ENCODE results near the gene DAZAP1.
"Not testable (repeated sequence)": the region's sequence is repeated elsewhere in the genome, so short reads cannot be mapped to it uniquely, and the experiment has no call there.

DAZAP1 gene

GRCh38 chr19:1417681-1418495 lies 10.5 kb downstream of the DAZAP1 start:
- Histone ChIP-seq H3K36me3 (replicated peaks) (peaks cover 77% of the 10 kb centered on the region), H3K4me3 (no peak overlapping the region), H3K9me3 (no peaks in the 10 kb centered on the region), H3K27me3 (ENCODE audit: low read depth) (no peaks in the 10 kb centered on the region), H3K4me1 (peaks cover 9% of the 10 kb centered on the region; the same call in 1 of the 2 replicates)
- in situ Hi-C loops (cut with MboI; ENCODE audit: low sequenced_read_pairs) = no loop called here
- no peak for DNase-seq (ENCODE audit: low spot score in 2 of 2)

GRCh38 chr19:1418496-1418775 lies 11.1 kb downstream of the DAZAP1 start:
- no peak for DNase-seq (ENCODE audit: low spot score in 2 of 2)
- in situ Hi-C loops (cut with MboI; ENCODE audit: low sequenced_read_pairs) = no loop called here
- Histone ChIP-seq H3K36me3 (replicated peaks) (peaks cover 77% of the 10 kb centered on the region), H3K9me3 (no peaks in the 10 kb centered on the region), H3K27me3 (ENCODE audit: low read depth) (no peaks in the 10 kb centered on the region), H3K4me3 (no peak overlapping the region), H3K4me1 (peaks cover 9% of the 10 kb centered on the region; the same call in 1 of the 2 replicates)

GRCh38 chr19:1418951-1419738 lies 11.8 kb downstream of the DAZAP1 start:
- Histone ChIP-seq H3K27me3 (ENCODE audit: low read depth) (no peaks in the 10 kb centered on the region), H3K36me3 (replicated peaks) (peaks cover 77% of the 10 kb centered on the region), H3K9me3 (no peaks in the 10 kb centered on the region), H3K4me3 (no peak overlapping the region), H3K4me1 (peaks cover 5% of the 10 kb centered on the region; the same call in 1 of the 2 replicates)
- no peak for DNase-seq (ENCODE audit: low spot score in 2 of 2)
- in situ Hi-C loops (cut with MboI; ENCODE audit: low sequenced_read_pairs) = no loop called here

- DNase-seq (ENCODE audit: low spot score in 2 of 2); H3K4me1 ChIP-seq; H3K9me3 ChIP-seq; H3K27me3 ChIP-seq (ENCODE audit: low read depth); in situ Hi-C loops (cut with MboI; ENCODE audit: low sequenced_read_pairs); H3K4me3 ChIP-seq: not testable (repeated sequence)
- H3K36me3 ChIP-seq (replicated peaks) = peaks cover 85% of the 10 kb centered on the region
Observed at GRCh38 chr19:1420085-1420484, 12.7 kb downstream of the DAZAP1 start.

GRCh38 chr19:1420590-1420989 lies 13.2 kb downstream of the DAZAP1 start:
- DNase-seq (ENCODE audit: low spot score in 2 of 2) = no peak
- Histone ChIP-seq H3K4me1 (no peaks in the 10 kb centered on the region), H3K36me3 (replicated peaks) (peaks cover 89% of the 10 kb centered on the region), H3K9me3 (no peaks in the 10 kb centered on the region), H3K4me3 (no peak overlapping the region), H3K27me3 (ENCODE audit: low read depth) (no peaks in the 10 kb centered on the region)
- in situ Hi-C loops (cut with MboI; ENCODE audit: low sequenced_read_pairs) = no loop called here

- Histone ChIP-seq H3K27me3 (ENCODE audit: low read depth) (no peaks in the 10 kb centered on the region), H3K4me3 (no peak overlapping the region), H3K9me3 (no peaks in the 10 kb centered on the region), H3K36me3 (replicated peaks) (peaks cover 87% of the 10 kb centered on the region), H3K4me1 (no peaks in the 10 kb centered on the region)
- DNase-seq (ENCODE audit: low spot score in 2 of 2) = no peak
- in situ Hi-C loops (cut with MboI; ENCODE audit: low sequenced_read_pairs) = no loop called here
Observed at GRCh38 chr19:1421218-1421957, 14.0 kb downstream of the DAZAP1 start.

- H3K27me3 ChIP-seq (ENCODE audit: low read depth) = no peaks in the 10 kb centered on the region
- no peaks in the 10 kb centered on the region for H3K4me1 ChIP-seq
- in situ Hi-C loops (cut with MboI; ENCODE audit: low sequenced_read_pairs) = no loop called here
- H3K9me3 ChIP-seq = no peaks in the 10 kb centered on the region
- DNase-seq (ENCODE audit: low spot score in 2 of 2) = no peak
- H3K36me3 ChIP-seq (replicated peaks) = peaks cover 87% of the 10 kb centered on the region
- H3K4me3 ChIP-seq = no peak overlapping the region
Observed at GRCh38 chr19:1421958-1422305, 14.5 kb downstream of the DAZAP1 start.

- H3K36me3 ChIP-seq (replicated peaks) = peaks cover 87% of the 10 kb centered on the region
Observed at GRCh38 chr19:1422360-1422759, 15.0 kb downstream of the DAZAP1 start.

GRCh38 chr19:1422943-1423342 lies 15.6 kb downstream of the DAZAP1 start:
- DNase-seq (ENCODE audit: low spot score in 2 of 2) = no peak
- peaks cover 87% of the 10 kb centered on the region for H3K36me3 ChIP-seq (replicated peaks)
- no peak overlapping the region for H3K4me3 ChIP-seq
- no peaks in the 10 kb centered on the region for H3K9me3 ChIP-seq
- no peaks in the 10 kb centered on the region for H3K27me3 ChIP-seq (ENCODE audit: low read depth)
- H3K4me1 ChIP-seq = no peaks in the 10 kb centered on the region
- in situ Hi-C loops (cut with MboI; ENCODE audit: low sequenced_read_pairs) = no loop called here

More at GRCh38 chr19:1422360-1422759, 15.0 kb downstream of the DAZAP1 start:
- H3K27me3 ChIP-seq (ENCODE audit: low read depth) = no peaks in the 10 kb centered on the region
- no peaks in the 10 kb centered on the region for H3K4me1 ChIP-seq
- in situ Hi-C loops (cut with MboI; ENCODE audit: low sequenced_read_pairs) = no loop called here
- H3K9me3 ChIP-seq = no peaks in the 10 kb centered on the region
- no peak for DNase-seq (ENCODE audit: low spot score in 2 of 2)
- no peak overlapping the region for H3K4me3 ChIP-seq

- H3K4me1 ChIP-seq = no peaks in the 10 kb centered on the region
- peaks cover 83% of the 10 kb centered on the region for H3K36me3 ChIP-seq (replicated peaks)
- in situ Hi-C loops (cut with MboI; ENCODE audit: low sequenced_read_pairs) = no loop called here
- no peak for DNase-seq (ENCODE audit: low spot score in 2 of 2)
- no peaks in the 10 kb centered on the region for H3K9me3 ChIP-seq
- H3K4me3 ChIP-seq = no peak overlapping the region
- H3K27me3 ChIP-seq (ENCODE audit: low read depth) = no peaks in the 10 kb centered on the region
Observed at GRCh38 chr19:1423436-1424191, 16.2 kb downstream of the DAZAP1 start.

- no peaks in the 10 kb centered on the region for H3K27me3 ChIP-seq (ENCODE audit: low read depth)
- H3K4me1 ChIP-seq = no peaks in the 10 kb centered on the region
- H3K4me3 ChIP-seq = no peak overlapping the region
- no peak for DNase-seq (ENCODE audit: low spot score in 2 of 2)
- peaks cover 83% of the 10 kb centered on the region for H3K36me3 ChIP-seq (replicated peaks)
- no peaks in the 10 kb centered on the region for H3K9me3 ChIP-seq
- in situ Hi-C loops (cut with MboI; ENCODE audit: low sequenced_read_pairs) = no loop called here
Observed at GRCh38 chr19:1424192-1424955, 17.0 kb downstream of the DAZAP1 start.

GRCh38 chr19:1425102-1425837 lies 17.9 kb downstream of the DAZAP1 start:
- no peak for DNase-seq (ENCODE audit: low spot score in 2 of 2)
- no peaks in the 10 kb centered on the region for H3K4me1 ChIP-seq
- peaks cover 88% of the 10 kb centered on the region for H3K36me3 ChIP-seq (replicated peaks)
- H3K4me3 ChIP-seq = no peak overlapping the region
- H3K9me3 ChIP-seq = no peaks in the 10 kb centered on the region
- in situ Hi-C loops (cut with MboI; ENCODE audit: low sequenced_read_pairs) = no loop called here
- H3K27me3 ChIP-seq (ENCODE audit: low read depth) = no peaks in the 10 kb centered on the region
